ENCODE results near the gene ANXA10. TPM values are rescaled to one million over a fixed set of nuclear protein-coding genes. Genes with fewer than 3 reads are reported as not detected.

ANXA10 gene
- total RNA-seq, 8 experiments from 2014 or later, result 0.49 to 6.8 TPM; not detected in 6

DNA sequence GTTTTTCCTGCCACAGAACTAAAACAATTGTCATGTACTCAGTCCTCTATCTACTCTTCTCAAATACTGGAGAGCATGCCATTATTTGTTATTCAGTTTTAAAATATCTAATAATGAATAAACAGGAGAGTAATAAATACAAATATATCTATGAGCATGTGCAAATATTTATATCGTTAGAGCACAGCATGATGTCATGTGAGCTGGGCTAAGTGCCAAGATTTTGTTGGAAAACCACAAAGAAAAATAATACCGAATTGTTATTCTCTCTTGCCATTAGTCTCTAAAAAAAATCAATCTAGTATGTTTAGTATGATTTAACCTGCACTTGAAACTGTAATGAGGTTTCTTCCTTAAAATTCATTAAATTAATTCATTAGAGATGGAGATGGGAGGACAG, 129.0 kb downstream of the ANXA10 start:
- Histone ChIP-seq H3K4me3 (no peak overlapping the region), H3K27ac (no peak overlapping the region), H3K4me1 (replicated peaks in 1 of 2) (no peaks in the 10 kb centered on the region)
- WGBS, 10 experiments, result 0 to 97% (median 79%) methylated on average over 1 to 2 of the region's 2 CpGs
- in situ Hi-C loops (cut with MboI; ENCODE audit: low pct_unique_long_range_greater_than_20kb in 2 of 9, low sequenced_read_pairs in 9 of 9, unreplicated experiment in 9 of 9), result no loop called here
- ATAC-seq (replicated peaks in 6 of 8), result peak in 2 of 8 experiments; percentile 31 to 34

Other genes starting within 250 kb of the ANXA10 start
- gene DDX60, start 226.2 kb downstream of the ANXA10 start, total RNA-seq, result 10 to 100 TPM in 2 of 8 experiments, 1 to 10 TPM in 3, under 1 TPM in 3; 0.09 to 36.4 (median 1.4) TPM